DMS53 (cell line): Measurements from ENCODE around the gene NR2F1.
A peak's percentile ranks its signal among the peaks of the same experiment; 100 is the strongest.

Source experiments
- DNase-seq: peaks from one replicate; lab custom pipeline; 2025; lab: John Stamatoyannopoulos, UW

The NR2F1 gene

GRCh38 chr5:93591323-93591945 lies 8.4 kb downstream of the NR2F1 start:
- DNase-seq, result no peak

GRCh38 chr5:93592883-93593282 lies 9.9 kb downstream of the NR2F1 start:
- no peak for DNase-seq

- DNase-seq, result no peak
Observed at GRCh38 chr5:93593476-93594131, 10.6 kb downstream of the NR2F1 start.

GRCh38 chr5:93594591-93595419 lies 11.8 kb downstream of the NR2F1 start:
- no peak for DNase-seq

- no peak for DNase-seq
Observed at GRCh38 chr5:93595420-93596147, 12.6 kb downstream of the NR2F1 start.

- DNase-seq, result no peak
Observed at GRCh38 chr5:93596310-93596675, 13.3 kb downstream of the NR2F1 start.

- peak; percentile 81 for DNase-seq
Observed at GRCh38 chr5:93596676-93597490, 13.9 kb downstream of the NR2F1 start.

GRCh38 chr5:93598091-93599000 lies 15.3 kb downstream of the NR2F1 start:
- no peak for DNase-seq

GRCh38 chr5:93599001-93599379 lies 16.0 kb downstream of the NR2F1 start:
- DNase-seq, result no peak

GRCh38 chr5:93599399-93600120 lies 16.5 kb downstream of the NR2F1 start:
- no peak for DNase-seq

- DNase-seq, result no peak
Observed at GRCh38 chr5:93600409-93601070, 17.5 kb downstream of the NR2F1 start.

GRCh38 chr5:93601071-93601801 lies 18.2 kb downstream of the NR2F1 start:
- no peak for DNase-seq

- no peak for DNase-seq
Observed at GRCh38 chr5:93601802-93602155, 18.8 kb downstream of the NR2F1 start.

GRCh38 chr5:93602241-93603077 lies 19.4 kb downstream of the NR2F1 start:
- DNase-seq, result no peak

- no peak for DNase-seq
Observed at GRCh38 chr5:93603078-93603792, 20.2 kb downstream of the NR2F1 start.

- DNase-seq, result peak; percentile 60
Observed at GRCh38 chr5:93603793-93604643, 21.0 kb downstream of the NR2F1 start.
